NCI-H524 (cell line): ENCODE measurements around the gene IFI27.
A peak's percentile ranks its signal among the peaks of the same experiment; 100 is the strongest.
"Not testable (repeated sequence)": the region's sequence is repeated elsewhere in the genome, so short reads cannot be mapped to it uniquely, and the experiment has no call there.

Source experiments
- DNase-seq, 2 experiments: peaks; one replicate each; lab custom pipeline; 2025; lab: John Stamatoyannopoulos, UW

The IFI27 gene

GRCh38 chr14:94110552-94111181, at the start of gene IFI27:
TSS of gene IFI27 (plus strand) at chr14:94110736.
- DNase-seq, result no peak

- no peak for DNase-seq
These were observed 48.1 kb upstream of the IFI27 start for GRCh38 chr14:94062344-94062940.

- DNase-seq, result peak in 1 of 2 experiments; percentile 14
These were observed 44.4 kb upstream of the IFI27 start for GRCh38 chr14:94066089-94066676.

- not testable (repeated sequence) for DNase-seq
These were observed 38.5 kb upstream of the IFI27 start for GRCh38 chr14:94072076-94072475.

GRCh38 chr14:94074534-94074933, 36.0 kb upstream of the IFI27 start:
- no peak for DNase-seq

- no peak for DNase-seq
These were observed 35.5 kb upstream of the IFI27 start for GRCh38 chr14:94075008-94075407.

GRCh38 chr14:94077111-94077821, 33.3 kb upstream of the IFI27 start:
- no peak for DNase-seq

- no peak for DNase-seq
These were observed 32.7 kb upstream of the IFI27 start for GRCh38 chr14:94077823-94078222.

GRCh38 chr14:94079891-94080620, 30.5 kb upstream of the IFI27 start:
- peak; percentile 54 to 81 for DNase-seq

- peak; percentile 94 to 99 for DNase-seq
These were observed 29.7 kb upstream of the IFI27 start, which contains the start of the genes DDX24 and IFI27L1 for GRCh38 chr14:94080621-94081385. TSS of gene DDX24 (minus strand) at chr14:94081202. CDS start at chr14:94079742, 1,460 bp downstream. TSS of gene IFI27L1 (plus strand) at chr14:94081310. CDS start at chr14:94096938, 15,628 bp downstream.

GRCh38 chr14:94081386-94081820, 29.1 kb upstream of the IFI27 start:
- no peak for DNase-seq

- no peak for DNase-seq
These were observed 22.6 kb upstream of the IFI27 start for GRCh38 chr14:94087891-94088290.

GRCh38 chr14:94088516-94088915, 22.0 kb upstream of the IFI27 start:
- DNase-seq, result no peak

GRCh38 chr14:94089479-94089878, 21.1 kb upstream of the IFI27 start:
- DNase-seq, result no peak

GRCh38 chr14:94093418-94093817, 17.1 kb upstream of the IFI27 start:
- no peak for DNase-seq

- DNase-seq, result no peak
These were observed 13.4 kb upstream of the IFI27 start for GRCh38 chr14:94097091-94097490.

- no peak for DNase-seq
These were observed 12.1 kb upstream of the IFI27 start for GRCh38 chr14:94098326-94098992.

GRCh38 chr14:94099006-94099405, 11.5 kb upstream of the IFI27 start:
- no peak for DNase-seq

- no peak for DNase-seq
These were observed 9.7 kb upstream of the IFI27 start for GRCh38 chr14:94100847-94101246.

GRCh38 chr14:94101748-94102147, 8.8 kb upstream of the IFI27 start:
- no peak for DNase-seq
